Endothelial cell of hepatic sinusoid (primary cell): ENCODE data around the gene SUN2.
"Not testable (repeated sequence)": the region's sequence is repeated elsewhere in the genome, so short reads cannot be mapped to it uniquely, and the experiment has no call there.

ENCODE experiments used
- in situ Hi-C: cut with HindIII; loops from 2 replicates; pipeline ENCODE4 v1.10.0; 2017; ENCODE audit warnings: low sequenced_read_pairs

SUN2 gene, protein sequence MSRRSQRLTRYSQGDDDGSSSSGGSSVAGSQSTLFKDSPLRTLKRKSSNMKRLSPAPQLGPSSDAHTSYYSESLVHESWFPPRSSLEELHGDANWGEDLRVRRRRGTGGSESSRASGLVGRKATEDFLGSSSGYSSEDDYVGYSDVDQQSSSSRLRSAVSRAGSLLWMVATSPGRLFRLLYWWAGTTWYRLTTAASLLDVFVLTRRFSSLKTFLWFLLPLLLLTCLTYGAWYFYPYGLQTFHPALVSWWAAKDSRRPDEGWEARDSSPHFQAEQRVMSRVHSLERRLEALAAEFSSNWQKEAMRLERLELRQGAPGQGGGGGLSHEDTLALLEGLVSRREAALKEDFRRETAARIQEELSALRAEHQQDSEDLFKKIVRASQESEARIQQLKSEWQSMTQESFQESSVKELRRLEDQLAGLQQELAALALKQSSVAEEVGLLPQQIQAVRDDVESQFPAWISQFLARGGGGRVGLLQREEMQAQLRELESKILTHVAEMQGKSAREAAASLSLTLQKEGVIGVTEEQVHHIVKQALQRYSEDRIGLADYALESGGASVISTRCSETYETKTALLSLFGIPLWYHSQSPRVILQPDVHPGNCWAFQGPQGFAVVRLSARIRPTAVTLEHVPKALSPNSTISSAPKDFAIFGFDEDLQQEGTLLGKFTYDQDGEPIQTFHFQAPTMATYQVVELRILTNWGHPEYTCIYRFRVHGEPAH

DNA sequence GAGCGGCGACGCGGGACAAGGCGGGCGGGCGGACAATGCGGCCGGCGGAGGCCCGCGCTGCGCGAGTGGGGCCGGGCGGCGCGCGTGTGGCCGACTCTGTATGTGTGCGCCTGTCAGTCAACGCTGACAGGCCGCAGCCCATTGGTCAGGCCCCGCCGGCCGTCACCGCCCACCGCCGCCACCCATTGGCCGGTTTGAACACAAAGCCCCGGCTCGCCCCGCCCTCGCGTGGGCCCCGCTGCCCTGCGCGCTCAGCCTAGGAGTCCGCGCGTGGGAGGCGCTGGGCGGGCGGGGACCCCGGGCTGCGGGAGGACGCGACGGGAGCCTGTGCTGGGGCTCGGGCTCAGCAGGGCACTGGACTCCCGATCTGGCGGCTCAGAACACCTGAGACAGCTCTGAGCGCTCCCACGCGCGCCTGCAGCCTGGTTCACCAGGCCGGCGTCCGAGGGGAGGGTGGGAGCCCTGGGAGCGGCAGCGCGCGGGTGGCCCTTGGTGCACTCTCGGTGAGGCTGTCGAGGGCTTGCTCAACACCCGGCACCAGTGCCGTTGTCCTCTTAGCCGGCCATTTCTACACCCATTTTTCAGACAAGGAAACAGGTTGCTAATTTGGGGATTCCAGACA is at the start of gene SUN2:
SUN2 (minus strand) TSS at position 88 of the 622 bp plus-strand sequence. CDS start 3,370 bp downstream, outside the sequence.
- in situ Hi-C loops, result no loop called here

DNA sequence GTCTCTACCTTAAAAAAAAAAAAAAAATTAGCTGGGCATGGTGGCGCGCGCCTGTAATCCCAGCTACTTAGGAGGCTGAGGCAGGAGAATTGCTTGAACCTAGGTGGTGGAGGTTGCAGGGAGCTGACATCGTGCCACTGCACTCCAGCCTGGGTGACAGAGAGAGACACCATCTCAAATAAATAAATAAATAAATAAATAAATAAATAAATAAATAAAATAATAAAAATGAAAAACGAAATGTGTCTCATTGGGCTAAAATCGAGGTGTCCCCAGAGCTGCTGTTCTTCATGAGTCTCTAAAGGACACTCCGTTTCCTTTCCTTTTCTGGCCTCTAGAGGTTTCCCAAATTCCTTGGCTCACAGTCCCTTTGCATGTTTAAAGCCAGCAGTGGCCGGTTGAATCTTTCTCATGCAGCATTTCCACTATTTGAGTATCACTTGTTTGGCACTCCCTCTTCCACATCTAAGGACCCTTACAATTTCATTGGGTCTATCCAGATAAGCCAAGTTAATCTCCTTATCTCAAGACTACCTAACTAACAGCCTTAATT is 49.3 kb upstream of the SUN2 start:
- in situ Hi-C loops, result not testable (repeated sequence)

DNA sequence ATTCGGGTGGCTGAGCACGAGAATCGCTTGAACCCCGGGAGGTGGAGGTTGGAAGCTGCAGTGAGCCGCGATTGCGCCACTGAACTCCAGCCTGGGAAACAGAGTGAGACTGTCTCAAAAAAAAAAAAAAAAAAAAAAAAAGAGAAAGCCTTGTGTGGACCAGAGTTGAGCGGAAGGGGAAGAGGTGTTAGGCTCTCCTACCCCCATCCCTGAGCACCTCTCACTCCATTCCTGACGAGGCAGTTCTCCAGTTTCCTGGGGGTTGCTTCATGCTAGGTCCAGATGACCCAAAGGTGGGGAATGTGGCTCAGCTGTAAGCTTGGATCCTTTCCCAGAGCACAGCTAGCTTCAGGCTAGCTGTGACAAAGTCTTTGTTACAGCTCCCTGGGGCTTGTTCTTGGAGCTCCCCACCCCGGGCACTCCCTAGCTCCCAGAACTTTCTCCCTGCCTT is 46.9 kb upstream of the SUN2 start:
- in situ Hi-C loops, result no loop called here

DNA sequence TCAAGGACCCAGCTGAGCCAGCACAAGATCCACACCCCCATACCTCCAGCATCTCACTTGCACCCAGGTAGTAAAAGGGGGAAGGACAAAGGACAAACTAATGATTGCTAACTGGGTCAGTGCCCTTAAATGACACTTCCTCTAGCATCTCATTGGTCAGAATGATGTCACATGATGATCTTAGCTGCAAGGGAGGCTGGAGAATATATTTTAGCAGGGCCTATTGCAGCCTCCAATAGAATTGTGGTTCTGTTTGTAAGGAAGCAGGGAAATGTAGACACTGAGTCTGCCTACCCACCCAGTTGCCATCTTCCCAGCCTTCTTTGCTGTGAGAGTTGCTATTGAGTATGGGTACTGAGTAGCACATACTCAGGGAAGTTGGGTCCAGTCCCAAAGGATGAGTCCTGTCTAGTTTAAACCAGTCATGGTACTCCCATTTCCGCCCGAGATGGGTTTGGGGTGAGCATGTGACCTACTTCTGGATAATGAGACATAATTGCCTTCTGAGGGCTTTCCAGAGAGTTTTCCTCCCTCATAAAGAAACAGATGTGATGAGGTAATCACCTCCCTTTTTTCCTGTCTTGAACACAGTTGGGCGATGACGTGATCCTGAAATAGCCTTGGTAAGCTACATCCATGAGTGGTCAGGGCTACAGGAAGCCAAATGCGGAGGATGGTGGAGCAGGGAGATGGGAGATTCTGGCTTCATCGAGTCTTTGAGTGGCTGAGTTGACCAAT is 43.6 kb upstream of the SUN2 start:
- in situ Hi-C loops, result no loop called here

DNA sequence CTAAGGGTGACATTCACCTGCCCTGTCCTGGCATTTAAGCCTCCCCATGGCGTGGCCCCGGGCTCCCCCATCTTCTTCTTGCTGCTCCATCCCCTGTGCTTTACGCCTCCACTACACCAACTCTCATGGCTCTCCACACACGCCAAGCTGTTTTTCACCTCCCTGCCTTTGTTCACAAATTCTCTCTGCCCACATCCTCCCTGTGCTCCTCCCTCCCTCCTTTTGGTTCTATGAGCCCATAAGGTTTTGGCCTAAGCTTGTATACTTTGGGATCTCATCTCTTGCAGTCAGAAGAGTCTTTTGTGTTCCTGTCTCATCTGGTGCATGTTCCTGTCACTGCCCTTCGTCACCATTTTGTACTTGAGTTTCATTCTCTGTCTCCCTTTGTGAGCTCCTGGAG is 42.7 kb upstream of the SUN2 start:
- in situ Hi-C loops, result no loop called here

DNA sequence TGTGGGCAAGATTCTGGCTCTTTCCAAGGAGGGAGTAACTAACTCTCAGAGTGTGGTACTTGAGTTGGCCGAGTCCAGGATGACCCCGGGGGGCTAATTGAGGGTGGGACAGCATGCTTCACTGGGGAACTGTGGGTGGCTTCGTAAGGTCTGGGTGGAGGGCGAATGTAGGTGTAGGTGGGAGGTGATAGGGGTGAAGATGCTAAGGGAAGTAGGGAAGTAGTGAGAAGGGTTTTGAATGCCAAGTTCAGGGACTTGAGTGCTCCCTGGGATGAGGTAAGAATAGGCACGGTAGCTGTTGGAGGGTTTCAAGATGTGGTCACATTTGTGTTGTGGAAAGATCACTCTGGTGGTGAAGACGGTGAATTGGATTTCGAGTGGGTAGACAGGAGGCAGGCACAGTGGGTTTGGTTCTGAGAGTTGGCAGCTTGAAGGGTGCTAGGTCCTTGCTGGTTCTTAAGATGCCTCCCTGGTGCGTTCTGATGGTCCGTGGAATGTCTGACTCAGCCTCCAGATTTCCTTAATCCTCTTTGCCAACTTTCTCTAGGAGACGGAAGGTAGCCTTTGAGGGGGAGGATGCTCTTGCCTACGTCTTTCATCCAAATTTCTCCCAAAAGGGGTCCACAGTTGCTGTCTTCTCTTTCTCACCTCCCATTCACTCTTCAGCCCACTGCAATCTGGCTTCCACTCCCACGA is 40.6 kb upstream of the SUN2 start:
- in situ Hi-C loops, result no loop called here

DNA sequence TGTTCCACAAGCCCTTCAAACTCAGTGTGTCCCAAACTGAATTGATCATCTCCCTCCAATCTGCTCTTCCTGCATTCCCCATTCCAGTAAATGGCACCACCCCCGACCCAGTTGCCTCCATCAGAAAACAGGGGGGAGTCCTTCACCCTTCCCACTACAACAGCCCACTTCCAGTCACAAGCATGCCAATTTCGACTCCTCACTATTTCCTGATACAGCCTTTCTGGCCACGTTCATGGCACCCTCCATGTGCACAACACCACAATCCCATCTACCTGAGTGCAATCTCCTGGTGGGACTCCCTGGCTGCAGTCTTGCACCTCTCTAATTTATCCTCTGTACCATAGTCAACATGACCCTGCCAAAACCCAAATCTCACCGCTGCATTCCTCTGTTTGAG is 39.8 kb upstream of the SUN2 start:
- in situ Hi-C loops, result no loop called here

DNA sequence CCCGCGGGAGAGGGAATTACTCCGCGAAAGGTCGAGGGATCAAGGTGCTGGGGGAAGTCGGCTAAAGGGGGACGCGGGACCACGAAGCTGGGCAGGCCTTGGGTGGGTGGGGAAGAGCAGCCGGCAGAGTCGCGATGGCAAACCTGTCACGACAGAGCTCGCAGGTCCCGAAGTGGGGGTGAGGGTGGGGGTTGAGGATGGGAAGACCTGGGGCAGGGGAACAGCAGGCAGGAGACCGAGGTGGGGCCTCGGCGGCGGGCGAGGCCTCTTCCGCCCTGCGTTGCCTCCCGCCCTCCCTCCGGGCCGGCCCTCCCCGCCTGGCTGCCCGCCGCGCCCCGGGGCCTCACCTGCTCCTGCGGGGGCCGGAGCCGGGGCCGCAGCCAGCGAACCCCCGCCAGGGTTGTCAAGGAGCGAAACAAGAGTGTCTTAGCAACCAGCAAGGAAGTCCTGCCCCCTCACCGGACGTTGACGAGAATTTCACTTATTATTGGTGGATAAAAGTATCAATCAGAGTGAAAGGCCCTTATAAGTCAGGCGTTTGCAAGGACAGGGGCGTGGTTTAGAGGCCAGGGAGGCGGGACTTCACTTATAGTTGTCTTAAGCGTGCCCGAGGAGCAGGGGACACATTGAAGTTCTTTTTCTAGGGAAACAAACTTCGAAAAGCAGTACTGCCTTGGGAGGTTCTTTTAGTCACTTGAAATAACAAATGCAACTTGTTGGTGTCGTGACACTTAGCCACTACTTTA is 38.1 kb upstream of the SUN2 start, which contains the start of gene DNAL4:
DNAL4 (minus strand) TSS at position 423 of the 746 bp plus-strand sequence. CDS start 11,412 bp downstream, outside the sequence.
- in situ Hi-C loops, result no loop called here

DNA sequence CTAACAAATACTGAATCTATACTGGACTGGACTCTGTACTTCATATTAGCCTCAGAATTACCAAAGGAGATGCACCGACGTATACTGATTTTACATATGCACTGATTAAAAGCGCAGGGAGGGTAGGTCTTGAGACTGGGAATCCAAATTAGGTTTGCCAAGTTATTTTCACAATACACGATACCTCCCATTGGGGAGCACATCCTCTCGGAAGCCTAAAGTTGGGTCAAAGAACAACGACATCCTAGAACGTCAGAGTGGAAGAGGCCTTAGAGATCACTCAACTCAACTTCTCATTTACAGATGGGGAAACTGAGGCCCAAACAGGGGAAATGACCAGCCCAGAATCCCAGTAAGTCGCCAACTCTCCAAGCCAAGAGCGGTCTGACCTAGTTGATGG is 37.5 kb upstream of the SUN2 start:
- in situ Hi-C loops, result no loop called here

DNA sequence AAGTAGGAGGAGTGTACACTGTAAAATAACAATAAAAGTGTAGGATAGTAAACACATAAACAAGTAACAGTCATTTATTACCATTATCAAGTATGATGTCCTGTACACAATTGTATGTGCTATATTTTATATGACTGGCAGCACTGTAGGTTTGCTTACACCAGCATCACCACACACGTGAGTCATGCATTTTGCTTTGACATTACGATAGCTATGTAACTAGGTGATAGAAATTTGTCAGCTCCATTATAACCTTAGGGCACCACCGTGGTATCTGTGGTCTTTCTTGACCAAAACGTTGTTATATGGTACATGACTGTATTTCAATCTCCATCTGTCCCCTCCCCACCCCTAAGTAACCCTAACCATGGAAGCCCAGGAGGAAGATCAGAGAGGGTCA is 37.0 kb upstream of the SUN2 start:
- in situ Hi-C loops, result no loop called here

DNA sequence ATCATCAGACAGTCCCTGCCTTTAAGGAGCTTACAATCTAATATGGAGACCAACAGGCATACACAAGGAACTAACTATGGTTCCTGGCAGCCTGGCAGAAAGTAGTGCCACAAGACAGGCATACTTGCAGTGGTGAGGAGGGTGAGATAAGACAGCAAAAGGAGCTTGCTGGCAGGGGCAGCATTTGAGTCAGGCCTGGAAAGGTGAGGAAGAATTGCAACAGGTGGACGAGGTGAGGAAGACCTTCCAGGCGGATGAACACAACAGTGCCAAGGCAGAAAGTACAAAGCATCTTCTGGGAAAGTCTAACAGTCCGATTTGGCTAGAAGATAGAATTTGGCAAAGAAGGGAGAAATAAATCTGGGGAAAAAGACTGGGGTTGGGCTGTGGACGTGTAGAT is 33.8 kb upstream of the SUN2 start:
- in situ Hi-C loops, result no loop called here

DNA sequence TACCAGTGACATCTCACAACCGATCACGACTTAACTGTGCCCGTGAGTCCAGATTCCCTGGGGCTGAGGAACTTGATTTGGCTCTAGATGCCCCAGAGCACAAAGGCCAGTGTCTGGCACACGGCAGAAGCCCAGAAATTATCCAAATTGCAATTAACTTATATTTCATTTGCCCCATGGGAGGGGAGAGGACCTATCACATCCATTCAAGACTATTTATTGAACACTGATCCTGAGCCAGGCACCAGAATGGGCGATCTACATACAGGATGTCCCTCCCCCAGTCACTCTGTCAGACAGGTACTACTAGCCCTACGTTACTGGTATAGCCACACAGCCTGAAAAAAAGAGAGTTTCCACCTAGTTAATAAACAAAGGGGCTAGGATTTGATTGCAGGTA is 33.0 kb upstream of the SUN2 start:
- in situ Hi-C loops, result no loop called here

DNA sequence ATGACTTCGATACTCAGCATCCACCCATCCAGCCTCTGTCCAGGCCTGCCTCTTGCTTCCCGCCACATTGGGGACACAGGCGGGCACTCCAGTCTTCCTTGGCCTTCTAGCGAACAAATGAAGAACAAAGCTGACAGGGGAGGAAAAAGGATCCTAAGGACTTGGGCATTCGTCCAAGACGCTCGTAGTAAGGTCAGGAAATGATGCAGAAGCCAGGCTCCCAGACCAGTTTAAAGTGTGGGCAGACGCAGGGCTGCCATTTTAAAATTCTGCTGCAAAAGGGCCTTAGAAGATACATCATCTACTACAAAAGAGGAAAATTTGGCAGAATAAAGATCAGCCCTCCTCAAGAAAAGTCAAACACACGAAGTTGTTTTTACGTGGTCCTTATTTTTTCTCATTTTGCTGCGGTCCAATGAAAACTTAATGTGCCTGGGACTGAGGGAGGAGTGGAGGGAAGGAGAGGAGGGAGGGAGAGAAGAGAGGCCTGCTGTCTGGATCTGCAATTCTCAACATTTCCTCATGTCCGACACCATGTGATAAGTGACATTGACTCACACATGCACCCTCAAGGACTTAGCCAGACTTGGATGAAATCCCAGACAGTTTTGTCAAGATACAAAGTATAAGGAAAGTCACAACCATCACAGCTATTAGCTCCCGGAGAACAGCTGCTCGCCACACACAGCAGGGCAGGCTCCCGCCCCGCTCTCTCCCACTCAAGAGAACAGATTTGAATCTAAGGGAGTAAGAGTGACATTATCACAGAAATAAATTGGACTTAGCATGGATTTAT is 32.4 kb upstream of the SUN2 start:
- in situ Hi-C loops, result no loop called here

DNA sequence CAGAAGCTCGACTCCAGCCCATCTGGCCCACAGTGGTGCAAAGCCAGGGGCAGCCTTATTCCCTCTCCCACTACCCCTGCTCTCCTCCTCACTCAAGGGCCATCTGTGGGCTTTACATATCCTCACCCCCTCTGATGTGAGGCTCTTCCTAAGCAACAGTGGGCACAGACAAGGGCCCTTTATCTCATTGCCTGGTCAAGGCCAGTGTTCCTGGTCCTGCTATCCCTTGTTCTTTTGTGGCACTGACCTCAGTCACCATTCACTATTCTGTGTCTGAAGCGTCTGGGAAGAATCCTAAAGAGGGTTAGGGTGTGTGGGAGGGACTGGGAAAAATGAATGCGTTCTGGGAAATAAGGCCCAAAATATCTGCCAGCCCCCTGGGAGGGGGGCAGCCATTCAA is 30.8 kb upstream of the SUN2 start:
- in situ Hi-C loops, result no loop called here

DNA sequence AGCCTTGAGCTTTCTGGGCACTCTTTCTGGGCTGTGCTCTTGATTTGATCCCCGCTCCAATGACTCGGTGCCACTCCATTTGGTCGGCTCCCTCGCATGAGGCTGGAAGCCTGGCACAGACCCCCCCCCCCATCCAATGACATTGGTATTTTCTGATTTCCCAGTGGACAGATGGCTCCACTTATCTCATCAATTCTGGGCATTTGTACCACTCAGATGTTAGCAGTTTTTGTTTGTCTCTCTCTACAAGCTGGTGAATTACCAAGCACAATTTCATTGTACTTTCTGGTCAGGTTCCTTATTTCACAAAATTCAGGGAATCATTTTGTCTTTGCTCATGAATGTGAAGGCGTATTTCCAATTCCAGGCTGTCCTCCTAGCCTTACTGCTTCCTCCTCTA is 29.1 kb upstream of the SUN2 start:
- in situ Hi-C loops, result no loop called here

DNA sequence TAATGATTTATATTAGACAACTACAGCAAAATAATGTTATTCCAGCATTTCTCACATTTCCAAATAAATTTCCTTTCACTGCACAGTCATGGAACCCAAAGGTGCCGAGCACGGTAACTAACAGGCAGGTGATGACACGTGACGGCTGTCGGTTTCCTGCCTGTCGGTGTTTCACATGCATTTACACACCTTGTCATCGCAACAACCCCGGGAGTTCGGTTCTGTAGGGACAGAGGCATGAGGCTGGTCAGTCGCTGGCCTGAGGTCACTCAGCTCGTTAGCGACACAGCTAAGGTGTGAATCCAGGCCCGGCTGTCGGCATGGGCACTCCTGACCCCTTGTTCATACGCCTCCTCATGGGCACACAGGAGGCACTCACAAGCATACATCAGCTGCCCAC is 28.2 kb upstream of the SUN2 start:
- in situ Hi-C loops, result no loop called here

DNA sequence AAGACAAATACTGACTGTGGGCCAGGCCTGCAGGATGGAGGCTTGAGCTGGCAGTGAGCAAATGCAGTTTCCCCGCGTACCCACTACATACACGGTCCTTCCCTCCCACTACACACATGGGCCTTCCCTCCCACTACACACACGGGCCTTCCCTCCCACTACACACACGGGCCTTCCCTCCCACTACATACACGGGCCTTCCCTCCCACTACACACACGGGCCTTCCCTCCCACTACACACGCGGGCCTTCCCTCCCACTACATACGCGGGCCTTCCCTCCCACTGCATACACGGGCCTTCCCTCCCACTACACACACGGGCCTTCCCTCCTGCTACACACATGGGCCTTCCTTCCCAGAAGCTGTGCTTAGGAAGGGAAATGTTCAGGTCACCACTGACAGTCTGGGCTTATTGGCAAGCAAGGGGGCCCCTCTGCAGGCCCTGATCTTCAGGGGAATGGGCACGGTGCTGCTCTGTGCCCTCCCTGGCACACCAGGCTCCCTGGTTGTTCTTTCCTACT is 27.4 kb upstream of the SUN2 start:
- in situ Hi-C loops, result no loop called here

DNA sequence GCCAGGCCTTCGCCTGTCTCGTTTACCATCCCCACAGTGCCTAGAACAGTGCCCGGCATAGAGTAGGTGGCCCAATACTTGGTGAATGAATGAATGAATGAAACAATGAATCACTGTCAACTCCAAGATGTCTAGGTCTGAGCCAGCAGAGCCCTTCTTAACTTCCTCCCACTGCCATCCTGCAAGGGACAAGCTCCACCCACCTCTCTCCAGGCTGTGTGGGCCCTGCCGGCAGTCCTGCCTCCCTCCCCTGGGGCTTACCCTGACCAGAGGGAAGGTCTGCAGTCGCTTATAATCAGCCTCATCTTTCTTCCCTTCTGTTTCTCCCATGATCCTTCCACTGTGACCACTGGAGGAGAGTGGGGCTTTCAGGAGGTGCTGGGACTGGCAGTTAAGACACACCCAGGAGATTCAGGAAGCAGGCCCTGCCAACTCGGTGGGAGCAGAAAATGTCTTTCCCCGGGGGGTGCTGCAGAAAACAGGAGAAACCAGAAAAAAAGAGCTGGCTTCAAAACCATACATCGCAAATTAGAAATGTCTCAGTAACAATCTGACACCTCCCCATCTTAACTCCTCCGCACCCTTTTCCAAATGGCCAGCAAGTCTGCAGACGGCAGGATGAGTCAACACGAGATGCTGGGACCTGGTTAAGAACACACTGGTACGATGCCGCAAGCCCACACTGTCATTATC is 26.8 kb upstream of the SUN2 start:
- in situ Hi-C loops, result no loop called here
